Activated naive CD8-positive, alpha-beta T cell treated with anti-CD3 and anti-CD28 coated beads, Interleukin-2, amount 50 U/mL, for 16 hours (primary cell): ENCODE results near the gene SCFD1.
"Not testable (repeated sequence)": the region's sequence is repeated elsewhere in the genome, so short reads cannot be mapped to it uniquely, and the experiment has no call there.

Experiments used
- DNase-seq: peaks from one replicate; pipeline ENCODE4 v3.0.0-alpha.2; 2020; ENCODE audit warnings: low read depth, low spot score

The SCFD1 gene

DNA sequence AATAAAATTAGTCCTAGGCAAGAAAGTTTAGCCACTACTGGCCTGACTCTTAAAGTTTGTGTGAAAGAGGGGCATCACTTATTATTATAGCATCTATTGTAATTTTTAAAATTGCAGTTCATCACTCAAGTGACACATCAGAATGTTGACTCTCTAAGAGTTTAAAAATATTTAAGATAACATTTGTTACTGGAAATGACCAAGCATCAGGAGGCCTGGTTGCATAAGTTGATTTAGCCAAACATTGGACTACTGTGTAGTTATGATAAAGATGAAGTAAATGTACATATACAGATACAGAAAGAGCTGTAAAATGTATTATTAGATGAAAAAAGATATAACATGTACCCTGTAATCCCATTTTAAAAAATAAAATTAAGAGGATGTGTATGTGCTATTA lies 47.5 kb downstream of the SCFD1 start:
- DNase-seq, result no peak

DNA sequence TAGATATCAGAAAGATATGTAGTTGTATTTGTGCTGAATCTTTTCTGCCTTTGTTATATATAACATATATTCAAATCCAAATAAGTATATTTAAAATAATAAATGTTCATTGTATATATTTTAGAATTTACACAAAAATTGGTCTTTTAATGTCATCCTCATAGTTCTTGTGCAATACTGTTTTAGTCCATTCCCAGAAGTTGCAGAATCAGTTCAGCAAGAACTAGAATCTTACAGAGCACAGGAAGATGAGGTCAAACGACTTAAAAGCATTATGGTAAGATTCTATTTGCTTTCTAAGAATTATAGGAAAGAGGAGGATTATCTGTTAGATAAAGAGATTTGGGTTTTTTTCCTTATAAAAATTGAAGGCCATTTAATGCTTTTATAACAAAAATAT lies 51.0 kb downstream of the SCFD1 start:
- no peak for DNase-seq

DNA sequence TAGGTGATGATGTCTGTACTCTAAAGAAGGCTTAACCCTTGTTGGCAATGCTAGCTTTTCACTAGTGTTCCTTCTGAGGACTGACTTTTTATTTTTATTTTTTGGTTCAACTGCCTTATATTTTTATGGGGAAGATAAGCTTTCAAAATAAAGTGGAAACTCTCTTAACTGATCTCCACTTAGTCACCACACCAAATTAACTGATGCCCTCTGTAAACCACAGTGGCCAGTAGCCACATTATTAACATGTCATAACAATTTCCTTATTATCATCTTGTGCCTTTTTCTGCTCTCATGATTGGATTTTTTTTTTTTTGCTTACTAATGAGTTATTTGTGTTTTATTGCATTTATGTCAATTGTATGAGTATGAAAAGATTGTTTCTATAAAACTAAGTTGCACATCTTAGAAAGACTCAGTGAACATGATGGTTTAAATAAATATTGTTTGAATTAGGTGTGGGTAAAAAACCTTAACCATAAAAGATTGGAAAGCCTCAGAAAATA lies 56.9 kb downstream of the SCFD1 start:
- no peak for DNase-seq

GRCh38 chr14:30680036-30680435 lies 57.9 kb downstream of the SCFD1 start:
- DNase-seq, result no peak

GRCh38 chr14:30680776-30681175 lies 58.7 kb downstream of the SCFD1 start:
- DNase-seq, result not testable (repeated sequence)

- DNase-seq, result no peak
Observed at GRCh38 chr14:30681752-30682355, 59.7 kb downstream of the SCFD1 start.

DNA sequence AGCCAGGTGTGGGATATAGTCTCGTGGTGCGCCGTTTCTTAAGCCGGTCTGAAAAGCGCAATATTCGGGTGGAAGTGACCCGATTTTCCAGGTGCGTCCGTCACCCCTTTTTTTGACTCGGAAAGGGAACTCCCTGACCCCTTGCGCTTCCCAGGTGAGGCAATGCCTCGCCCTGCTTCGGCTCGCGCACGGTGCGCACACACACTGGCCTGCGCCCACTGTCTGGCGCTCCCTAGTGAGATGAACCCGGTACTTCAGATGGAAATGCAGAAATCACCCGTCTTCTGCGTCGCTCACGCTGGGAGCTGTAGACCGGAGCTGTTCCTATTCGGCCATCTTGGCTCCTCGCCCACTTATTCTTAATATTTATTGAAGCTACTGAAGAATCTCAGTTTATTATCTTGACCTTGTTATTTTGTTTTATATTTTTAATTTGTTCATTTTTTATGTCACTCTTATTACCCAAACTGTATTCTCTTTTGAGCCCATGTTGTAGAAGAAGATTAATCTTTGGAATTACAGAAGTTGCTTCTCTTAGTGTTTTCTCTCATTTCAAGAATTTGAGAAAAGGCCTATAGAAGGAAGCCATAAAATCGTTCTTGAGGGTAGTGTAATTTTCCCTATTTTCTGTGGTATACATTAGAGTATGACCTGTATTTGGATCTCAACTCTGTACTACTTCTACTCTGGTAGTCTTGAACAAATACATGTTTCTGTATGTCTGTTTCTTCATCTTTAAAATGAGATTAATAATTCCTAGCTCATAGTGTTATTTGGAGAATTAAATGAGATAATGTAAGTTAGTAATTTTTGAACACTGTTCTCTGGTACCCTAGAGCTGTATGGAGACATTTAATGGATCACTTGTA lies 68.6 kb downstream of the SCFD1 start:
- not testable (repeated sequence) for DNase-seq

DNA sequence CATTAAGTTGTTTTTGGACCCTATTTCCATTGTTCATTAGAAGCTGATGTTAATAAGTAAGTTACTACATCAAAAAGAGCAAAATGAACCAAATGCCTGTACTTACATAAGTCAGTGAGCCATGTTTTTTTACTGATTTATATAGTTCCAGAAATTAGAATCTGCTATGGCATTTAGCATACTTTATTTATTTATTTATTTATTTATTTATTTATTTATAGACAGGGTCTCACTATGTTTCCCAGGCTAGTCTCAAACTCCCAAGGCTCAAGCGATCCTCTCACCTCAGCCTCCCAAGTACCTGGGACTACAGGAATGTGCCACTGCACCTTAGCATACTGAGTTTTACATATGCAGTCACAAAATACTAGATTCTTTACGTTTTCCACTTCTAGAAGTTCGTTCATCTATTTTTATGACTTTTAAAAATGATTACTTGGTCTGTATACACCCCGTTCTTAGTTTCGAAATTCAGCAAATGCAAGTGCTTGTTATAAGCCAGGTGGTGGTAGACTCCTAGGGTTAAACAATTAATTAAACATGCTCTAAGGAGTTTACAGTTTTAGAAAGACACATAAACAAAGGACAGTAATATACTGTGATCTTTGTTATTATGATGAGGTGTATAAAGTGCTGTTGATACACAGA lies 69.8 kb downstream of the SCFD1 start:
- no peak for DNase-seq

DNA sequence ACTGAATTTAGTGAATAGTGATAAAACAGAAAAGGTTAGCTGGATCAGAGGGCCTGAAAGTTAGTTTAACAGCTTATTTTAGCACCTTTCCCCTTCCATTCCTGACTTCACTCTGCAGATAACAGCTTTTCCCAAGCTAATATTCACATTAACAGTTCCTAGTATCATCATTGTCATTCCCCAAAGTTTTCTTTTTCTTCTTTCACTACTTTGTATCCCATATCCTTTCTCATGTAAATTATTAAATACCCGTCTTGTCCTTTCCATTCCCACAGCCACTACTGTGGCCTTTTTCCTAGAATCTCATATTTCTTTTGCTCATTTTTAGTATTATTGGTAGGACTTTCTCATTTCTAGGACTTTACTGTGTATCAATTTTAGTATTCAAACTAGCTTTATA lies 70.5 kb downstream of the SCFD1 start:
- DNase-seq, result no peak

- no peak for DNase-seq
Observed at GRCh38 chr14:30698463-30698862, 76.3 kb downstream of the SCFD1 start.

DNA sequence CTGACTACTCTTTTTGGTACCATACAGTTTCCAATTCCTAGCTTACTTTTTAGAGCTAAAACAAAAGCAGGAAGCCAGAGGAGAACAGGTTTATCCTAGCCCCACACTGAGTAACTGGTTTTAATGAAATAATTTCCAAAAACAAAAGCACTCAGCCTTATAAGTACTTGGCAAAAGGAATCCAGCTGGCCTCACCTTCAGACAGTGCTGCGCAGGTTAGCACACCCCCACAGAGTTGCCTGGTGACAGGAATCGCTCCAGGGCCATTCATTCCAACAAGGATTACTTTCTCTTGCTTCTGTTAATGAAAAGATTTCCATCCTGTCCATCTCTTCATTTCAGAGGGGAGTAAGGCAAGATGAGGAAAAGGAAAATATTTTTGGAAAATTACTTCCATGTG lies 84.6 kb downstream of the SCFD1 start:
- no peak for DNase-seq

- no peak for DNase-seq
Observed at GRCh38 chr14:30708157-30708556, 86.0 kb downstream of the SCFD1 start.

- DNase-seq, result no peak
Observed at GRCh38 chr14:30709201-30709600, 87.1 kb downstream of the SCFD1 start.

DNA sequence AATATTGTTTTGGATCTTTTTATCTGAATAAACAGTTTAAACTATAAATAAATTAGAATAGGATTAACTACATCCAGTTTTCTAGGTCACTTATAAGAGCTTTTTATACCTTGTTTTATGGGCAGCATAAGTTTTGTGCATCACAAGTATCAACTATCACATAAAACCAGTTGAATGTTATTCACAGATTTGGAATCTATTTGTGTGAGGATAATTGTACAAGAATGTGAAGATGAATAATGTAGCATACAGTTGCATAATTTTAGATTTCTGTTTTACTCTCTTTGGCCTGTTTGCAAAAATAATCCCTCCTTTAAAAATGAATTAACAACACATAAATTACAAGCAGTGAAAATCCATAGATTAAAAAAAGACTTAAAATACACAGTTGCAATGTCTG lies 88.8 kb downstream of the SCFD1 start:
- DNase-seq, result no peak

DNA sequence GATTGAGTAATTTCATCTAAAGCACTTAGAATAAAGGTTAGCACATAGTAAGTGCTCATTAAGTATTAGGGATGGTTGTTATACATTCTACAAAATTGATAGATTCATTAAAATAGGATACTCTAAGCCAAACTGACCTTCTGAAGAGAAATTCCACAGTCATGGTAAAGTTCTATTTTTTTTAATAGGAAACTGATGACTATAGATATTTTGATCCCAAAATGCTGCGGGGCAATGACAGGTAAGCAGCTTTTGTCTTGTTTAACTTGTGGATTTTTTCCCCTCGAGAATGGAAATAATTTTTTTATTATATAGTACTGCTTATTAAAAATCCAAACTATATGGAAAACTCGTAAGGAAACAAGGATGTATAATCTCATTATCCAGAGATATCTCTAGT lies 97.0 kb downstream of the SCFD1 start:
- DNase-seq, result no peak

DNA sequence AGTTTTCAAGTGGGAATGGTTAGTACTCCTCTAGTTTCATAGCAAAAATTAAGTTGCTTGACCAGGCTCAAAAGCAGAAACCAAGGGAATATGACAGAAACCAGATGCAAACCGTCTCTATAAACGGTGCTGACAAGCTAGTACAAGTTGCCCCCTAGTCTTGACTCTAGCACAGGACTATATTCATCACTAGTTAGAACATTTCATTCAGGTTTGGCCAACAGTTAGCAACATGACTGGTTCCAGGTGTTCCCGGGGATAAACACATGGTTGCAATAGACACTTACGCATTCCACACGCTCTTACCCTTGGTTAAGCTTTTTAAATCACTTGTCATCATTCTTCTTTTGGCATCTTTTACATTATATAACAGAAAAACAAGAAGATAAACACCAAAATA lies 103.6 kb downstream of the SCFD1 start:
- no peak for DNase-seq

GRCh38 chr14:30728471-30728870 lies 106.4 kb downstream of the SCFD1 start:
- DNase-seq, result no peak

- no peak for DNase-seq
Observed at GRCh38 chr14:30737916-30738315, 115.8 kb downstream of the SCFD1 start.

DNA sequence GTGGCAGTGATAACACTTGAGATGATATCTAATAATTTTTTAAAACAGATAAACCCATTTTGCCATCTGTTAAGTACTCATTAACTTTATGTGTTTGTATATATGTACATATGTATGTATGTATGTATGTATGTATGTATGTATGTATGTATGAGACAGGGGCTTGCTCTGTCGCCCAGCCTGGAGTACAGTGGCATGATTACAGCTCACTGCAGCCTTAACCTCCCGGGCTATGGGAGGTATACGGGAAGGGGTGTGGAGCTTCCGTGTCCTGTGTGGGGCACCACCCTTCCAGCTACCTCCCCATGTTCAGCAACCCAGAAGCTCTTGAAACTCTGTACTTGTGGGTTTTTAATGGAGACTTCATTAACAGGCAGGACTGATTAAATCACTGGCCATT lies 116.9 kb downstream of the SCFD1 start:
- no peak for DNase-seq

- no peak for DNase-seq
Observed at GRCh38 chr14:30748343-30748742, 126.2 kb downstream of the SCFD1 start.

DNA sequence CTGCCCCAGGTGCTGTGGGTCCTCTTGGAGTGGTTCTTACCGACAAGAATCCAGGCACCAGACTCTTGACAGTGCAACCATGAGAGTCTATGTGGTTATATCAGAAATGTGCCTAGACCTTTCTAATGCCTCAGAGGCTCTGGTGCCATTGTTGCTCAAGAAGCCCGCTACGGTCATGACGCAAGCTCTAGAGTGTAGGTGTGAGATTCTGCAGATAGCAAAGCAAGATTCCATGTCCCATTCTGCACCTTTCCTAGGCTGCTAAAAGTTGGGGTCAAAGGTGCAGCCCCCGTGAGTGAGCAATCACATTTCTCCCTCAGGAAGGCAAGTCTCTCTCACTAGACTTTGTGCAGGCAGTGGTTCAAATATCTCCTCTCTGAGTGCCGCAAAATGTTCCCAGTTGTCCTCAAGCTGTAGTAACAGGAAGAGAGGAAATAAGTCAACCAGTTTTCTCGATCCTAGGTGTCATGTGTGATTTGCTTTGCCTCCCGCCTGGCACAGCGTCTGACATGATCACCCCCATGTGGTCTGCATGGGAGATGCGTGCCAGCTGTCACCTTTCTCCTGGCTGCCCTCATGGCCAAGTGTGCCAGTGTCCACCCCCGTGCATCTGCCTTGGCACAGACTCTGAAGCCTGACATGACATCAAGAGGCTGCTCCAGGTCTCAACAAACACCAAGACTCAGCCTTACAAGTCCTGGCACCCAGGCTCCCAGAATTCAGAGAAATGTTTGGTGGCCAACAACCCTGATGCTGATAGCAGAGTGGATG lies 129.7 kb downstream of the SCFD1 start:
- no peak for DNase-seq

GRCh38 chr14:30753452-30753851 lies 131.3 kb downstream of the SCFD1 start:
- DNase-seq, result no peak
